GM21619 (cell line): ENCODE results near the gene CMBL.
"Not testable (repeated sequence)": the region's sequence is repeated elsewhere in the genome, so short reads cannot be mapped to it uniquely, and the experiment has no call there.

Source experiments
- ATAC-seq: cut with Tn5 transposase; IDR thresholded peaks from one replicate; pipeline ENCODE4 v1.9.1; 2021; ENCODE audit not compliant: unreplicated experiment

CMBL gene

GRCh38 chr5:10262121-10262774, 45.5 kb downstream of the CMBL start:
- no peak for ATAC-seq

GRCh38 chr5:10261065-10261464, 46.6 kb downstream of the CMBL start:
- no peak for ATAC-seq

- no peak for ATAC-seq
Observed at GRCh38 chr5:10259899-10260298, 47.8 kb downstream of the CMBL start.

- no peak for ATAC-seq
Observed at GRCh38 chr5:10257870-10258269, 49.8 kb downstream of the CMBL start.

- no peak for ATAC-seq
Observed at GRCh38 chr5:10254686-10255085, 53.0 kb downstream of the CMBL start.

GRCh38 chr5:10253390-10253789, 54.3 kb downstream of the CMBL start:
- no peak for ATAC-seq

- ATAC-seq = no peak
Observed at GRCh38 chr5:10251405-10251804, 56.3 kb downstream of the CMBL start.

- ATAC-seq = peak; percentile 5
Observed at GRCh38 chr5:10250806-10251276, 56.9 kb downstream of the CMBL start.

- ATAC-seq = peak; percentile 81
Observed at GRCh38 chr5:10249948-10250805, 57.5 kb downstream of the CMBL start, which contains the start of gene CCT5. TSS of gene CCT5 (plus strand) at chr5:10250280. CDS start at chr5:10250341, 61 bp downstream.

- peak; percentile 0 for ATAC-seq
Observed at GRCh38 chr5:10248378-10249260, 59.1 kb downstream of the CMBL start.

GRCh38 chr5:10247217-10247616, 60.5 kb downstream of the CMBL start:
- ATAC-seq = not testable (repeated sequence)

- ATAC-seq = no peak
Observed at GRCh38 chr5:10246761-10247160, 60.9 kb downstream of the CMBL start.

- ATAC-seq = no peak
Observed at GRCh38 chr5:10244342-10244944, 63.3 kb downstream of the CMBL start.

GRCh38 chr5:10243660-10244240, 64.0 kb downstream of the CMBL start:
- ATAC-seq = peak; percentile 63

GRCh38 chr5:10235350-10235749, 72.4 kb downstream of the CMBL start:
- ATAC-seq = no peak

GRCh38 chr5:10233505-10233904, 74.2 kb downstream of the CMBL start:
- no peak for ATAC-seq

- ATAC-seq = no peak
Observed at GRCh38 chr5:10233011-10233410, 74.7 kb downstream of the CMBL start.

GRCh38 chr5:10232386-10232785, 75.3 kb downstream of the CMBL start:
- no peak for ATAC-seq

GRCh38 chr5:10229306-10230048, 78.2 kb downstream of the CMBL start:
- ATAC-seq = no peak

GRCh38 chr5:10228288-10228687, 79.4 kb downstream of the CMBL start:
- ATAC-seq = no peak
